Lower lobe of right lung (tissue), 2 donors: ENCODE results near the gene CPO. TPM values are rescaled to one million over a fixed set of nuclear protein-coding genes. Genes with fewer than 3 reads are reported as not detected.

Experiments used
- ATAC-seq, 2 donors: fragments of 200-7000 bp; cut with Tn5 transposase; one replicate each; pipeline ENCODE4 v1.9.1; 2020 to 2022; ENCODE audit warnings: mild to moderate bottlenecking in 2 of 2, moderate library complexity in 2 of 2
- DNase-seq: peaks from one replicate; pipeline ENCODE4 v3.0.0-alpha.2; 2020
- H3K27ac ChIP-seq: fragments of 200-600 bp; one replicate; pipeline ENCODE4 v1.8.0; 2022
- H3K27me3 ChIP-seq: fragments of 200-600 bp; one replicate; pipeline ENCODE4 v1.8.0; 2022; ENCODE audit warnings: low read depth
- H3K36me3 ChIP-seq: fragments of 200-600 bp; one replicate; pipeline ENCODE4 v1.8.0; 2022; ENCODE audit warnings: mild to moderate bottlenecking
- H3K4me1 ChIP-seq: fragments of 200-600 bp; one replicate; pipeline ENCODE4 v1.8.0; 2022
- H3K4me3 ChIP-seq: fragments of 200-600 bp; one replicate; pipeline ENCODE4 v1.8.0; 2022; ENCODE audit warnings: mild to moderate bottlenecking
- H3K9me3 ChIP-seq: fragments of 200-600 bp; one replicate; pipeline ENCODE4 v1.8.0; 2022
- CTCF ChIP-seq: fragments of 200-600 bp; IDR thresholded peaks from one replicate; pipeline ENCODE4 v1.8.0; 2022; ENCODE audit warnings: antibody characterized with exemption, mild to moderate bottlenecking
- intact Hi-C: fragments of 100-400 bp; cut with DNase I; formaldehyde crosslinking; loops from one replicate; pipeline ENCODE4 v1.11.0; 2022
- total RNA-seq: library from RNA; stranded (reverse); fragmentation: NEBNext Ultra II Directional; extraction: Animal tissue kit (Norgen Biotek cat#: 25700); gene quantifications from one replicate; pipeline ENCODE4 v1.2.1, GENCODE V29; 2021
- donor health status: DM: no; HTN: yes; CAD: no; lungs with severe emphysema.

CPO gene
- total RNA-seq, 1 donor from 2014 or later = not detected

DNA sequence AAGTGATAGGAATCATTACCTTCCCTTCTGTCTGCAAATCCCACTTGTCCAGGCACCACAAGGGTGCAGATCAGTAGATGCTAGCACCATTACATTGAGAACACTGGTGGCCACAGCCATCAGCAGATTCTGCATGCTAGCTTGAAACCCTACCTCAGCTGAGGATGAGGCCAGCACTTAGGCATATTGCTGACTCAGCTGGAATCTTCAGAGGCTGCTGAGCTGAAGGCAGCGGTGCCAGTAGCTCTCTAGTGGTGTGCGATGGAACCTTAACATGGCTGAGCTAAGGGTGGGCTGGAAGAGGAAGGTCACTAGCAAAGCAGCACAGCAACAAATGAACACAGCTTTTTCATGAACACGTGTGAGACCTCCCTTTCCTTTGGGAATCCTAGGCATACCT, 19.0 kb upstream of the CPO start:
- no peaks in the 10 kb centered on the region for H3K4me1 ChIP-seq
- H3K27me3 ChIP-seq = no peaks in the 10 kb centered on the region
- no peak overlapping the region for H3K4me3 ChIP-seq
- intact Hi-C loops = no loop called here
- DNase-seq (no peak), ATAC-seq (no peak)
- H3K36me3 ChIP-seq = no peaks in the 10 kb centered on the region
- H3K9me3 ChIP-seq = no peaks in the 10 kb centered on the region
- H3K27ac ChIP-seq = no peak overlapping the region
- TF ChIP-seq CTCF = no peak

- ATAC-seq (no peak), DNase-seq (no peak)
- Histone ChIP-seq H3K27me3 (no peaks in the 10 kb centered on the region), H3K36me3 (no peaks in the 10 kb centered on the region), H3K27ac (no peak overlapping the region), H3K4me1 (no peaks in the 10 kb centered on the region), H3K9me3 (no peaks in the 10 kb centered on the region), H3K4me3 (no peak overlapping the region)
- TF ChIP-seq CTCF = no peak
- intact Hi-C loops = no loop called here
These were observed 18.4 kb upstream of the CPO start for GRCh38 chr2:206920951-206921350.

DNA sequence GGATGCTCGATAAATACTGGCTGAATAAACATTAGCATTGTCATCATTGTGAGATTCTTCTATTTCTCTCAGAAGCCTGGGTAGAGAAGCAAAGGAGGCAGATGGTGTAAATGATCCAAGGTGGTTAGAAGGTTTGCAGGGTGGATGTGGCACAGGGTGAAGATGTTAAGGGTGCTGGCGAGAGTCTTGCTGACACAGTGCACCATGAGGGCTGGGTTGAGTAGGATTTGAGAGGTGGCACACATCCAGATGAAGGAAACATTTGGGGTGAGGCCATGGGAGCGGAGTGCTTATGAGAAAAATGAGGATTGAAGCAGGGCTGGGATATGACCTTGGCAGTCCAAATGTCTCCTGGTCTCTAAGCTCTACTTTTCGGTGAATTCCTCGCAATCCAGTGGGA, 17.8 kb upstream of the CPO start:
- ATAC-seq (no peak), DNase-seq (no peak)
- H3K4me3 ChIP-seq = no peak overlapping the region
- H3K4me1 ChIP-seq = no peaks in the 10 kb centered on the region
- no peaks in the 10 kb centered on the region for H3K27me3 ChIP-seq
- no peak for TF ChIP-seq CTCF
- no peak overlapping the region for H3K27ac ChIP-seq
- H3K9me3 ChIP-seq = no peaks in the 10 kb centered on the region
- H3K36me3 ChIP-seq = no peaks in the 10 kb centered on the region
- intact Hi-C loops = no loop called here

DNA sequence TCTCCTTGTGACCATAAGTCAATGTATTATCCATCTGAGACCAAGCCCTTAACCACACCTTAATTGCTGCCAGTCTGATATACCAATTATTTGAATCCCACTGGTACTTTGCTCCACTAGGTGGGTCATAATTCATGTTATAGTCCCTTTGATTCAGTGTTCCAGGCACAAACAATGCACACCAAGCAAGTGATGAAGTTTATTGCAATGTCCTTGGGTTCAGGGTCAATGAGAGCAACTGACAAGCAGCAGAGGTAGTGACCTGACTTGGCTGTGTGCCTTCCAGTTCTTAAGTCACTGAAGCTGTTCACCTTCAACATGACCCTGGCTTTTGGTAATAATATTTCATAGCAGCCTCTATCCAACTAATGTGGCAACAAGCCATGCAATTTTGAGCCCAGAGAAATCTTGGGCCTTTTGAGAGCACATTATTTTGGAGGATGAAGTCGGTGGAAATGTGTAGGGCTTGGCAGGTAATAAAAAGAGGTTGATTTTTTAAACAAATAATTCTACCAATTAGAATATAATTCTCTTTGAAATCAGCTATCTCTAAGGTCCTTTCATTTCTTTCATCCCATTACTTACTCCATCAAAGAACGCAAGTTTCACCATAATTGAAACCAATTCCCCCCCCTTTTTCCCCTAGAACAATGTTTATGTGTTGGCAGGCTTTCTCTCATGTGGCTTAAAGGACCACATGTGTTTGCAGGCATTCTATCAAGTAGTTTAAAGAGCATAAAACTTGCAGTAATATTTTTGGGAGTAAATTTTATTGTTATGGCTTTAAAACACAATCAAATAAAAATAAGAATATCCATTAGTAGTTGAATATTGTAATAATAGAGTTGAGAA, 3.1 kb upstream of the CPO start:
- H3K27me3 ChIP-seq = no peaks in the 10 kb centered on the region
- H3K4me3 ChIP-seq = no peak overlapping the region
- no peak overlapping the region for H3K27ac ChIP-seq
- ATAC-seq = no peak
- no peak for DNase-seq
- no peak for TF ChIP-seq CTCF
- no peaks in the 10 kb centered on the region for H3K36me3 ChIP-seq
- H3K9me3 ChIP-seq = no peaks in the 10 kb centered on the region
- no peaks in the 10 kb centered on the region for H3K4me1 ChIP-seq
- intact Hi-C loops = no loop called here

- Histone ChIP-seq H3K36me3 (no peaks in the 10 kb centered on the region), H3K27me3 (no peaks in the 10 kb centered on the region), H3K27ac (no peak overlapping the region), H3K4me1 (no peaks in the 10 kb centered on the region), H3K9me3 (no peaks in the 10 kb centered on the region), H3K4me3 (no peak overlapping the region)
- ATAC-seq (no peak), DNase-seq (no peak)
- intact Hi-C loops = no loop called here
- no peak for TF ChIP-seq CTCF
These were observed 2.5 kb upstream of the CPO start for GRCh38 chr2:206936843-206937230.
